ENCODE measurements around the gene GLT8D2. TPM values are rescaled to one million over a fixed set of nuclear protein-coding genes. Genes with fewer than 3 reads are reported as not detected.

Gene GLT8D2
- total RNA-seq, 1 experiment from 2014 or later, result not detected

DNA sequence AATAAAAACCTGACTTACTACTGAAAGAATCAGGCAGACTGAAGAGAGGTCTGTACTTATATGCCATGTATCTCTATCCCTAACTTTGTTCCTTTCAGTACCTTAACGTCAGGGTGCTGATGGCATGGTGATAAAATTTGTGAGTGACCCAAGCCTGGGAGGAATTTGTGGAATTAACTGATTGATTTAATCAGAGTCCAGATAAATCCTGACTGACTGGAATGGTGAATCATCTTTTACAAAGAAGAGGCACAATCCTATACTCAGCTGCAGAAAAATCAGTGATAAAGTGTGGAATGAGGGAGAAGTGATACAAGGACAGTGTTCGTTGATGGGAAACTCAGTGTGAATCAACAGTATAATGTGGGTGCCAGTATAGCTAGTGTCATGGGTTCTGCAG, 80.6 kb downstream of the GLT8D2 start:
- no peak overlapping the region for H3K27ac ChIP-seq (ENCODE audit: low read depth, low read length, poor library complexity, severe bottlenecking)
- H3K27me3 ChIP-seq (replicated peaks; ENCODE audit: insufficient read depth, low read depth, low read length, poor library complexity), result no peaks in the 10 kb centered on the region
- no peak overlapping the region for H3K4me3 ChIP-seq (ENCODE audit: low read depth, low read length, poor library complexity, severe bottlenecking)
- POLR2A ChIA-PET (ENCODE audit: low non-redundant PET), result interaction anchor here (0.7 kb wide), 1 partner anchor 168 kb away, joined by 3 read pairs; the partner anchor contains the start of gene NFYB
- no peak for DNase-seq (ENCODE audit: low spot score)
- H3K4me1 ChIP-seq (ENCODE audit: insufficient read depth, low read length, poor library complexity, severe bottlenecking), result peaks cover 9% of the 10 kb centered on the region
- intact Hi-C loops (cut with micrococcal nuclease; ENCODE audit: unreplicated experiment), result no loop called here
- no peak for TF ChIP-seq EZH2 (IDR thresholded peaks at IDR 0.05; ENCODE audit: borderline replicate concordance, low read depth, low read length, poor library complexity, severe bottlenecking)
- TF ChIP-seq, protein P1, sequence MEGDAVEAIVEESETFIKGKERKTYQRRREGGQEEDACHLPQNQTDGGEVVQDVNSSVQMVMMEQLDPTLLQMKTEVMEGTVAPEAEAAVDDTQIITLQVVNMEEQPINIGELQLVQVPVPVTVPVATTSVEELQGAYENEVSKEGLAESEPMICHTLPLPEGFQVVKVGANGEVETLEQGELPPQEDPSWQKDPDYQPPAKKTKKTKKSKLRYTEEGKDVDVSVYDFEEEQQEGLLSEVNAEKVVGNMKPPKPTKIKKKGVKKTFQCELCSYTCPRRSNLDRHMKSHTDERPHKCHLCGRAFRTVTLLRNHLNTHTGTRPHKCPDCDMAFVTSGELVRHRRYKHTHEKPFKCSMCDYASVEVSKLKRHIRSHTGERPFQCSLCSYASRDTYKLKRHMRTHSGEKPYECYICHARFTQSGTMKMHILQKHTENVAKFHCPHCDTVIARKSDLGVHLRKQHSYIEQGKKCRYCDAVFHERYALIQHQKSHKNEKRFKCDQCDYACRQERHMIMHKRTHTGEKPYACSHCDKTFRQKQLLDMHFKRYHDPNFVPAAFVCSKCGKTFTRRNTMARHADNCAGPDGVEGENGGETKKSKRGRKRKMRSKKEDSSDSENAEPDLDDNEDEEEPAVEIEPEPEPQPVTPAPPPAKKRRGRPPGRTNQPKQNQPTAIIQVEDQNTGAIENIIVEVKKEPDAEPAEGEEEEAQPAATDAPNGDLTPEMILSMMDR (conservative IDR thresholded peaks at IDR 0.05; ENCODE audit: low read depth, low read length), result no peak
- no peaks in the 10 kb centered on the region for H3K9me3 ChIP-seq (ENCODE audit: low read depth, low read length, poor library complexity, severe bottlenecking)
- CTCF ChIA-PET, result no interaction called here
- peaks cover 5% of the 10 kb centered on the region for H3K36me3 ChIP-seq (ENCODE audit: insufficient read depth, low read length, poor library complexity, severe bottlenecking)
- BruUV-seq (replicated peaks), result no TSS peak

DNA sequence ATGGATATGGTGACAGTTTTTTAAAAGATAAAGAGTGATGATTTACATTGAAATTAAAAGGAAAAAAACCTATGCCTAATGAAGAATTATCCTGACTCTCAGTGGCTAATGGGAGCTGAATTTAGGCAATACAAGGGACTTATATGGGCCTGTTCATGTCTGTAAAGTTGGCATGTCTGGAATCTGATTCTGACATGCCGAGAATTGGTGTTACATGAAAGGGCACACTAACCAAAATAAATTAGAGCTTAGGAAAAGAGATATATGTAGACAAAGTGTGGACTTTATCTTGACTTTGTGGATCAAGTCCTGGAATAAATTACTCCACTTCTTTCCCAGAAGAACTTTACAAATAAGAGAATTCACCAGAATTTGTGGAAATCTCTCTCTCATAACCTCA, 83.3 kb downstream of the GLT8D2 start:
- peak overlapping the region; percentile 86 for H3K27ac ChIP-seq (ENCODE audit: low read depth, low read length, poor library complexity, severe bottlenecking)
- no peaks in the 10 kb centered on the region for H3K27me3 ChIP-seq (replicated peaks; ENCODE audit: insufficient read depth, low read depth, low read length, poor library complexity)
- intact Hi-C loops (cut with micrococcal nuclease; ENCODE audit: unreplicated experiment), result loop anchor here (1.0 kb wide), 1 partner anchor 9 kb away; a partner anchor contains a TSS
- H3K9me3 ChIP-seq (ENCODE audit: low read depth, low read length, poor library complexity, severe bottlenecking), result no peaks in the 10 kb centered on the region
- DNase-seq (ENCODE audit: low spot score), result no peak
- CTCF ChIA-PET, result interaction anchor here (1.5 to 1.6 kb wide), 2 partner anchors 10 to 143 kb away, joined by 4 to 8 read pairs; a partner anchor contains a TSS
- peak overlapping the region; percentile 61 for H3K4me3 ChIP-seq (ENCODE audit: low read depth, low read length, poor library complexity, severe bottlenecking)
- H3K36me3 ChIP-seq (ENCODE audit: insufficient read depth, low read length, poor library complexity, severe bottlenecking), result peaks cover 5% of the 10 kb centered on the region
- TF ChIP-seq, protein P1 (conservative IDR thresholded peaks at IDR 0.05; ENCODE audit: low read depth, low read length), result no peak
- TF ChIP-seq EZH2 (IDR thresholded peaks at IDR 0.05; ENCODE audit: borderline replicate concordance, low read depth, low read length, poor library complexity, severe bottlenecking), result no peak
- peaks cover 9% of the 10 kb centered on the region for H3K4me1 ChIP-seq (ENCODE audit: insufficient read depth, low read length, poor library complexity, severe bottlenecking)
- BruUV-seq (replicated peaks), result TSS peak; percentile 55
- POLR2A ChIA-PET (ENCODE audit: low non-redundant PET), result no interaction called here

DNA sequence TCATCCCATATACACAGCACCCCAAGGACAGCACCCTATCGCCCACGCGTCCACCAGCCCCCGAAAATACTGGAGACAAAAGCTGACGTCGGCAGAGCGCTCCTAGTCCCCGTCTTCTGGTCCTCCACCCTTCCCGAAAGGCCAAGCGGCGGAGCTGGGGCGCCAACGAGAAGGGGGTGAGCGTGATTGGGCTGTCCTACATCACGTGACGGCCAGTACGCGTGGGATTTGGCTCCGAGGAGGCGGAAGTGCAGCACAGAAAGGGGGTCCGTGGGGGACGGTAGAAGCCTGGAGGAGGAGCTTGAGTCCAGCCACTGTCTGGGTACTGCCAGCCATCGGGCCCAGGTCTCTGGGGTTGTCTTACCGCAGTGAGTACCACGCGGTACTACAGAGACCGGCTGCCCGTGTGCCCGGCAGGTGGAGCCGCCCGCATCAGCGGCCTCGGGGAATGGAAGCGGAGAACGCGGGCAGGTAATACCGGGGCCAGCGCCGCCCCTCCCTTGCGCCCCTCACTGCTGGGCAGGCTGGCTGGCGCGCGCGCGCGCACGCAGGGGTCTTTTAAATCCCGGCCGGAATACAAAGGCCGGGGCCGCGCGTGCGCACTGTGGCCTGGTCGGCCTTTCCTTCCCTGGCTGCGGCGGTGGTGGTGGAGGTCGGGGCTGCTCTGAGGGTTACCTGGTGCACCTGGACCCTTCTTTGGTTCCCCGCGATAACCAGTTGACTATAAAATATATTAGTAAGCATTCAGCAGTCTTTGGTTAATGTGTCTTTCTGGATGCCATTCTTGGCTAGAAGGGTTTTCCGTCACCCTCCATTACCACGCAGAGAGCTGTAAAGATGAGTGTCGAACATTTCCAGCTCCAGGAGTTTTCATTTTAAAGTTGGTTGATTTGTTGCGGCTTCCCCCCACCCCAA, 84.1 kb downstream of the GLT8D2 start, which contains the start of gene TDG:
TDG (plus strand) TSS at position 283 of the 915 bp plus-strand sequence; CDS start at position 449, 166 bp downstream.
- peak within 1 kb of the TSS; percentile 61 for H3K4me3 ChIP-seq (ENCODE audit: low read depth, low read length, poor library complexity, severe bottlenecking)
- H3K27ac ChIP-seq (ENCODE audit: low read depth, low read length, poor library complexity, severe bottlenecking), result peak within 1 kb of the TSS; percentile 86
- BruUV-seq (replicated peaks), result no TSS peak
- no peaks in the 10 kb centered on the region for H3K9me3 ChIP-seq (ENCODE audit: low read depth, low read length, poor library complexity, severe bottlenecking)
- ChIA-PET CTCF (interaction anchor here (1.5 to 1.6 kb wide), 2 partner anchors 9 to 144 kb away, joined by 4 to 8 read pairs; a partner anchor contains a TSS), POLR2A (ENCODE audit: low non-redundant PET) (interaction anchor here (0.6 to 1.1 kb wide), 4 partner anchors 9 to 172 kb away, joined by 3 to 9 read pairs (median 4); partner anchors contain the start of genes HSP90B1 and NFYB)
- intact Hi-C loops (cut with micrococcal nuclease; ENCODE audit: unreplicated experiment), result loop anchor here (1.0 kb wide), 1 partner anchor 9 kb away; a partner anchor contains a TSS
- peaks cover 5% of the 10 kb centered on the region for H3K36me3 ChIP-seq (ENCODE audit: insufficient read depth, low read length, poor library complexity, severe bottlenecking)
- no peaks in the 10 kb centered on the region for H3K27me3 ChIP-seq (replicated peaks; ENCODE audit: insufficient read depth, low read depth, low read length, poor library complexity)
- H3K4me1 ChIP-seq (ENCODE audit: insufficient read depth, low read length, poor library complexity, severe bottlenecking), result peaks cover 9% of the 10 kb centered on the region
- TF ChIP-seq, protein P1 (conservative IDR thresholded peaks at IDR 0.05; ENCODE audit: low read depth, low read length), result no peak; the same call in 1 of the 2 replicates
- no peak for TF ChIP-seq EZH2 (IDR thresholded peaks at IDR 0.05; ENCODE audit: borderline replicate concordance, low read depth, low read length, poor library complexity, severe bottlenecking)
- peak; percentile 99 for DNase-seq (ENCODE audit: low spot score)

Data from A673 (cell line).